Neutrophil (primary cell): ENCODE data around the gene EEFSEC.

Experiments
- H3K27ac ChIP-seq: fragments of 200-600 bp; sonication (generic); 2 replicates; pipeline ENCODE4 v1.5.1; 2016; ENCODE audit warnings: mild to moderate bottlenecking, moderate library complexity
- H3K27me3 ChIP-seq: fragments of 200-600 bp; sonication (generic); 2 replicates; pipeline ENCODE4 v1.6.0; 2016; ENCODE audit warnings: mild to moderate bottlenecking
- H3K36me3 ChIP-seq: fragments of 200-600 bp; sonication (generic); 2 replicates; pipeline ENCODE4 v1.5.1; 2017
- H3K4me1 ChIP-seq, 2 experiments: fragments of 200-600 bp in 1 of 2; sonication (generic) in 1 of 2; 1 replicate in 1 of 2; 2 replicates in 1 of 2; pipeline versions ENCODE4 v1.5.1 to v1.6.1; 2013 to 2016; ENCODE audit warnings: low read depth in 1 of 2, low read length in 1 of 2, mild to moderate bottlenecking in 1 of 2, moderate library complexity in 1 of 2; ENCODE audit not compliant: control insufficient read depth in 1 of 2, insufficient read depth in 1 of 2
- H3K4me3 ChIP-seq, 2 experiments: fragments of 200-600 bp in 1 of 2; sonication (generic) in 1 of 2; 1 replicate in 1 of 2; 2 replicates in 1 of 2; pipeline ENCODE4 v1.5.1; 2013 to 2016; ENCODE audit warnings: low read depth in 1 of 2, low read length in 1 of 2, mild to moderate bottlenecking in 1 of 2, moderate library complexity in 1 of 2
- H3K9me3 ChIP-seq: fragments of 200-600 bp; sonication (generic); 2 replicates; pipeline ENCODE4 v1.5.1; 2016
- CTCF ChIP-seq: fragments of 200-600 bp; sonication (generic); IDR thresholded peaks from 2 replicates; pipeline ENCODE4 v1.5.1; 2016; ENCODE audit warnings: antibody characterized with exemption

Gene EEFSEC

DNA sequence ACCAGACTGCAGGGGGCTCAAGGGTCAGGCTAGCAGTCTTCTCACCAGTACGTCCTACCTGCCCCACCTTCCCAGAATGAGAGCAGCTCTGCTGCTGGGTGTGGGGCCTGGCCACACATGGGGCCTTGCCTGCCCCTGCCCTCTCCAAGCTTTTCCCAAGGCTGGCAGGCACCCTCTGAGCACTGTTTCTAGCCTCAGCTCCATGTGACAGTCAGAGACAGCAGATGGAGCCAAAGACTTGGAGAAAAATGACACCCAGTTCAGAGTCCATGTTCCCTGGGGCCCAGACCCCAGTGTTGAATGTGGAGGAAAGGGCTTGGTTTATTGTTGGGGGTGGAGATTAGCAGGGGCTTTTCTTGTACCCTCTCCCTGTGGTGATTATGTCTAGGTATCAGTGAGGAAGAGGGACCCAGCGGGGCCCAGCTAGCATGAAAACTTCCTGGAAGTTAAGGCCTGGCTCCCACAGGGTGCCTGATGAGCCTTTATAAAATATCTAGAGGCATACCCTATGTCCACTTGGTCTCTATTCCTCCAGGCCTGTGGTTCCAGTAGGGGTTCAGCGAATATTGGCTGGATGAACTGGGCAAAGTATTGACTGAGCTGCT, 153.8 kb downstream of the EEFSEC start:
- no peaks in the 10 kb centered on the region for H3K9me3 ChIP-seq
- H3K4me3 ChIP-seq, result no peak overlapping the region
- H3K36me3 ChIP-seq, result no peaks in the 10 kb centered on the region
- H3K4me1 ChIP-seq, result no peaks in the 10 kb centered on the region
- no peaks in the 10 kb centered on the region for H3K27me3 ChIP-seq
- no peak overlapping the region for H3K27ac ChIP-seq
- no peak for TF ChIP-seq CTCF

DNA sequence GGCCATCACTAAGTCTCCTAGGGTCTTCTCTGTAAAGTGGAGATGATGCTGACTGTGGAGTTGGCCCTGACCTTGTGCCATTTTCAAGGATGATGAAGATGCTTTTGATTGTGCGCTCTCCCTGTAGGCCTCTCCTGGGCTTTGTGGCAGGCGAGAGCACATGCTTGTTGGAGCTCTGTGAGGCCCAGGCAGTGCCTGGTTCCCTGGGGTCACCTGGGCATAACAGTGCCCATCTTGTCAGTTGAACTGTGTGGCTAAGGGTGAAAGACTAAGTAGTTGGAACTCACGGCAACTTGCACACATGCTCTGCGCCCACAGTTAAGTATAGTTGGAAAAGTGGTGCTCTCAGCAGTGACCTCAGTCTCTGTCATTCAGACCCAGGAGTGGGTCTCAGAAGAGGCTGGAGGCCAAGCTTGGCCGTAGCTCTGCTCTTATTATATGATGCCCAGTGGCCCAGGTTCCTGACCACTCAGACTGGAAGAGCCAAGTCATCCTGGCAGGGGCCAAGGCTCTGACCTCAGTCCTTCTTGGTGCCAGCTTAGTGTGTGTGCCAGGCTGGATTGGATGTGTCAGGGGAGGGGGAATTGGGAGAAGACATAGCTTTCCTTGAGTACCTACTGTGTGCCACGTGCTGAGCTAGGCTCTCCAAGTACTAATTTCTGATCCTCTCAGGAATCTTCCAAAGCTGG, 154.6 kb downstream of the EEFSEC start:
- no peaks in the 10 kb centered on the region for H3K36me3 ChIP-seq
- TF ChIP-seq CTCF, result no peak
- H3K27ac ChIP-seq, result no peak overlapping the region
- H3K4me3 ChIP-seq, result no peak overlapping the region
- no peaks in the 10 kb centered on the region for H3K27me3 ChIP-seq
- no peaks in the 10 kb centered on the region for H3K4me1 ChIP-seq
- H3K9me3 ChIP-seq, result no peaks in the 10 kb centered on the region

DNA sequence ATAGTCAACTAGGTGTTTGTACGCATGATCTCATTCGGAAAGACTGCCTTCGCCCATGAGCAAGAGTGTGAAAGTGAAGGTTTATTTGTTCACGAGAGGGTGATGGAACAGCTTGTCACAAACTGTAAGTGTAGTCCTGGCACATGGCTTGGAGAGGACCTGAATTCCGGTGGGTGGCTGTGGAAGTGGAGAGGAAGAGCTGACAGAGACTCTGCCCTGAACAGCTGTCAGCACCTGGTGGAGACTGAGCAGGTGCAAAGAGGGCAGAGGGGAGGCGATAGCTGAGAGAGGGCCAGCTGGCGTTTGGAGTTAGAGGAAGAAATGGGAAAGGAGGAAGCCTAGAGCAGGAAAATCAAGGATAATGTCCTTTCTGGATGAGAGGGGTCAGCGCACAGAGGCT, 155.7 kb downstream of the EEFSEC start:
- no peaks in the 10 kb centered on the region for H3K36me3 ChIP-seq
- H3K4me3 ChIP-seq, result no peak overlapping the region
- no peaks in the 10 kb centered on the region for H3K27me3 ChIP-seq
- no peak overlapping the region for H3K27ac ChIP-seq
- TF ChIP-seq CTCF, result no peak
- H3K9me3 ChIP-seq, result no peaks in the 10 kb centered on the region
- no peaks in the 10 kb centered on the region for H3K4me1 ChIP-seq

- Histone ChIP-seq H3K27me3 (no peaks in the 10 kb centered on the region), H3K36me3 (no peaks in the 10 kb centered on the region), H3K4me1 (no peaks in the 10 kb centered on the region), H3K4me3 (no peak overlapping the region), H3K9me3 (no peaks in the 10 kb centered on the region), H3K27ac (no peak overlapping the region)
- TF ChIP-seq CTCF, result no peak
These were observed 157.2 kb downstream of the EEFSEC start for GRCh38 chr3:128310286-128311058.

DNA sequence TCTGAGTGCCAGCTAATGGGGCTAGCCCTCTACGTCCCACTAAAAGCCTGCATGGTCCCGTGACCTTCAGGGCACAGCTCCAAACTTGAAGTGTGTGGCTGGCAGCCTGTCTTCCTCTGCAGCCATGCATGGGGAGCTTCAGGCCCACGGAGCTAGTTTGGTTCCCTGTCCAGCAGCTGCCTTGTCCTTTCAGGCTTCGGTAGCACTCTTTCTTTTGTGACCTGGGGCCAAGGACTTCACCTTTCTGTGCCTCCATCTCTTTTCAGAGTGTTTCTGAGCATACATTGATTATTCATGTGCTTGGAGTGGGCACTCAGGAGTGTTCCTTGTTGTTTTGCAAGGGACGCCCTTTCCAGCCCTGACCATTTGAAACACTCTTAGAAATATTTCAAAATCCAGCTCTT, 158.2 kb downstream of the EEFSEC start:
- TF ChIP-seq CTCF, result no peak
- Histone ChIP-seq H3K27ac (no peak overlapping the region), H3K9me3 (no peaks in the 10 kb centered on the region), H3K27me3 (no peaks in the 10 kb centered on the region), H3K36me3 (no peaks in the 10 kb centered on the region), H3K4me3 (no peak overlapping the region), H3K4me1 (no peaks in the 10 kb centered on the region)
